ENCODE results near the gene LCK. TPM values are rescaled to one million over a fixed set of nuclear protein-coding genes. Genes with fewer than 3 reads are reported as not detected.

Gene LCK
- 1 to 10 TPM in 4 of 10 donors, under 1 TPM in 6; 0.25 to 7.1 (median 0.86) TPM for total RNA-seq
- polyA plus RNA-seq, result under 1 TPM; 0.29 to 0.39 TPM
- long read RNA-seq, donor 1, partial matches to known transcripts, result 1 of 5 reads
- long read RNA-seq, donor 1, other reads (novel, unspliced or antisense), result 1 of 5 reads
- long read RNA-seq, donor 2, partial matches to known transcripts, result 0 of 1 reads
- long read RNA-seq, donor 2, other reads (novel, unspliced or antisense), result 0 of 1 reads
- long read RNA-seq, donor 3, partial matches to known transcripts, result 1 of 2 reads
- long read RNA-seq, donor 3, other reads (novel, unspliced or antisense), result 0 of 2 reads

DNA sequence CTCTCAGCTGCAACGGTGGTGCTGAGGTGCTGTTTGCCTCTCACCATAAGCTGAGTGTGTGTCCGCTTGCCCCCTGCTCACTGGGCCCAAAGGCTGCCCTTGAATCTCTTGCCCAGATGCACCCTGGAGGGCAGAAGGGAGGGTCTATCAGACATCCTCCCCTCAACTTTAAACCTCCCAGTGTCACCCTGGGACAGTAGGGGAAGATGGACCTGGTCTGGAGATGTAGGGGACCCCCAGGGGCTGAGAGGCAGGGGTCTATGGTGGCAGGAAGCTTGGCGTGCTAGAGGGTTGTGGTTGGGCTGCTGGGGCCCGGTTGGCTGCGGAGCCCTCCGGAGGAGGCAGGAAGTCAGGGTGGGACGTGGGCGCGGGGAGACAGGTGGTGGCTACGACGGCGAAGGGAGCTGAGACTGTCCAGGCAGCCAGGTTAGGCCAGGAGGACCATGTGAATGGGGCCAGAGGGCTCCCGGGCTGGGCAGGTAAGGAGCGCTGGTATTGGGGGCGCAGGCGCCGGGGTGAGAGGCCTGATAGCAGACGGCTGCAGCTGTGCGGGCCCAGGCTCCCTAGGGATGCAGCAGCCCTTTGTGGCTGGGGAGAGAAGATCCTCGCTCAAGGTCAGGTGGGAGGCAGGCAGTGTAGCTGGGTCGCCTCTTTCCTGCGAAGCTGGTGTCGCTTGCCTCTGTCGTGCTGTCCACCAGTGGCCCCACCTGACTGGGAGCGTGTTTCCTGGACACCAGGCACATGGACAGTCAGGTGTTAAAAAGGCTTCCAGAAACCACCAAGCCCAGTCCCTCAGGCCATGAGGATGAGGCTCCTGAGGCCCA lies at the start of gene LCK:
TSS of gene LCK (plus strand) at position 373 of the 824 bp plus-strand sequence. CDS start 23,065 bp downstream, outside the sequence.
- intact Hi-C loops (cut with DNase I), result no loop called here
- no peak for ATAC-seq
- peak in 1 of 2 donors; percentile 20 for DNase-seq
- H3K27me3 ChIP-seq, result no peaks in the 10 kb centered on the region
- TF ChIP-seq, protein P1, sequence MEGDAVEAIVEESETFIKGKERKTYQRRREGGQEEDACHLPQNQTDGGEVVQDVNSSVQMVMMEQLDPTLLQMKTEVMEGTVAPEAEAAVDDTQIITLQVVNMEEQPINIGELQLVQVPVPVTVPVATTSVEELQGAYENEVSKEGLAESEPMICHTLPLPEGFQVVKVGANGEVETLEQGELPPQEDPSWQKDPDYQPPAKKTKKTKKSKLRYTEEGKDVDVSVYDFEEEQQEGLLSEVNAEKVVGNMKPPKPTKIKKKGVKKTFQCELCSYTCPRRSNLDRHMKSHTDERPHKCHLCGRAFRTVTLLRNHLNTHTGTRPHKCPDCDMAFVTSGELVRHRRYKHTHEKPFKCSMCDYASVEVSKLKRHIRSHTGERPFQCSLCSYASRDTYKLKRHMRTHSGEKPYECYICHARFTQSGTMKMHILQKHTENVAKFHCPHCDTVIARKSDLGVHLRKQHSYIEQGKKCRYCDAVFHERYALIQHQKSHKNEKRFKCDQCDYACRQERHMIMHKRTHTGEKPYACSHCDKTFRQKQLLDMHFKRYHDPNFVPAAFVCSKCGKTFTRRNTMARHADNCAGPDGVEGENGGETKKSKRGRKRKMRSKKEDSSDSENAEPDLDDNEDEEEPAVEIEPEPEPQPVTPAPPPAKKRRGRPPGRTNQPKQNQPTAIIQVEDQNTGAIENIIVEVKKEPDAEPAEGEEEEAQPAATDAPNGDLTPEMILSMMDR (IDR thresholded peaks at IDR 0.05), result no peak
- peak within 1 kb of the TSS; percentile 51 to 94 (median 89) for H3K27ac ChIP-seq
- no peaks in the 10 kb centered on the region for H3K9me3 ChIP-seq
- H3K4me1 ChIP-seq, result peaks cover 8 to 74% (median 66%) of the 10 kb centered on the region in 9 donors
- H3K36me3 ChIP-seq, result no peaks in the 10 kb centered on the region
- WGBS, 2 donors, result 70 to 72% methylated on average over 25 of the region's 25 CpGs
- peak within 1 kb of the TSS in 1 of 10 donors; percentile 54 for H3K4me3 ChIP-seq

DNA sequence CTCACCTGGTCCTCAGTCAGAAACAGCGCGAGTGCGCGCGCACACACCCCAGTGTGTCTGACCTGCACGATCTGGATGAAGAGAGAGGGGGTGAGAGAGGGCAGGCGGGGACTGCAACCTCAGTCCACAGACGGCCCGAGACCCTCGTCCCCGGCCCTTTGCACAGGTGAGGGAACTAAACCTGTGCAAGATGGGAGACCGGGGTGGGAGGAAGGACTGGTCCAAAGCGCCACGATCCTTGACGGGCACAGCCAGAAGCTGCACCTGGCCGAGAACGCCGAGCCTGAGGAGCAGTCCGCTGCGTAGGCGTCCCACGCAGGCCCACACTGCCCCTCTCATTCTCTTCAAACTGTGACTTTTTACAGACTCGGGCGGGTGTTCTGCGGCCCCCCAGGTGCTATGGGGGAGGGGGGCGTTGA lies 46.1 kb upstream of the LCK start:
- H3K4me3 ChIP-seq, result peak overlapping the region; percentile 53 to 76 (median 72)
- WGBS, 2 donors, result 33% methylated on average over 26 of the region's 26 CpGs
- H3K27ac ChIP-seq, result peak overlapping the region in 8 of 10 donors; percentile 2 to 81 (median 49)
- no peaks in the 10 kb centered on the region for H3K27me3 ChIP-seq
- no peaks in the 10 kb centered on the region for H3K9me3 ChIP-seq
- intact Hi-C loops (cut with DNase I), result no loop called here
- ATAC-seq (no peak), DNase-seq (no peak)
- H3K4me1 ChIP-seq, result peaks cover 9 to 44% (median 37%) of the 10 kb centered on the region in 9 donors
- H3K36me3 ChIP-seq, result peaks cover 0 to 6% (median 0%) of the 10 kb centered on the region in 9 donors
- TF ChIP-seq, protein P1 (IDR thresholded peaks at IDR 0.05), result no peak

DNA sequence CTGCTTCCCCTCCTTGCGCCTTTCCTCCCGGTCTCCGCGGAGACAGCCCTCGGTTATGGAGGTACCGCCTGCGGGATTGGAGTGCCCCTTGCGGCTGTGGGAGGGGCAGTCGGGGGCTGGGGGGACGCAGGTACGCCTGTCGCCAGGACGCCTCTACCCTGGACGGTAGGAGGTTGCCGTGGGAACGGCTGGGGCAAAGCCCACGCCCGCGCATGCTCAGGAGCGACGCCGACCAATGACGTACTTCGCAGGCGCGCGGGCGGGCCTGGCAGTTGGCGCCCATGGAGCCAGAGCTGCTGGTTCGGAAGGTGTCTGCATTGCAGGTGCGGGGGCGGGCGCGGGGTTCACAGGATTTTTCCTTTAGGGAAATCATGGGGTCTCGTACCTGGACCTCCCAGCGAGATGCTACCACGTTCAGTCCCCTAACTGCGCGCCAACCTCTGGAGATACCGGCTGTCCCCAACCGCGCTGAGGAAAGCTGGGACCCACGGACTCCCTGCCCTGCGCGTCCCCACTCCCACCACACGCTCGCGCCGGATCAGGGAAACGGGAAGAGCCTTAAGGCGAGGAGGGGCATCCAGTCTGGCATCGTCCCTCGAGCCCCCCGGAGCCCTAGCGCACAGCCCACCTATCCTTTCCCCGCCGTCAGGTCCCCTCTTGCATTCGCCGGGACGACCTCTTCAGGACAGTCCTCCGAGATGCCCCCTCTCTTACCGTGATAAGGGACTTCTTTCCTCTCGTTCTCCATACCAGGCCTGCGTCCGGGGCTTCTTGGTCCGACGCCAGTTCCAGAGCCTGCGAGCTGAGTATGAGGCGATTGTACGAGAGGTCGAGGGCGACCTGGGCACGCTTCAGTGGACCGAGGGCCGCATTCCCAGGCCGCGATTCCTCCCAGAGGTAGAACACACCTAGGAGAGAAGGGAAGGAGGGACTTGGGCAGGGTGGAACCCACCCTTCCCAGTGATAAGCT lies 45.4 kb upstream of the LCK start, which contains the start of gene IQCC:
TSS of gene IQCC (plus strand) at position 271 of the 970 bp plus-strand sequence. CDS start at position 282, 11 bp downstream.
- Histone ChIP-seq H3K36me3 (peaks cover 0 to 6% (median 0%) of the 10 kb centered on the region in 9 donors), H3K27ac (peak within 1 kb of the TSS in 8 of 10 donors; percentile 2 to 81 (median 49)), H3K9me3 (no peaks in the 10 kb centered on the region), H3K27me3 (no peaks in the 10 kb centered on the region), H3K4me1 (peaks cover 8 to 41% (median 32%) of the 10 kb centered on the region in 9 donors), H3K4me3 (peak within 1 kb of the TSS; percentile 53 to 76 (median 72))
- DNase-seq (peak; percentile 84 to 88), ATAC-seq (peak; percentile 71 to 84 (median 79))
- TF ChIP-seq, protein P1 (IDR thresholded peaks at IDR 0.05), result no peak
- intact Hi-C loops (cut with DNase I), result no loop called here
- WGBS, 2 donors, result 1 to 2% methylated on average over 77 of the region's 77 CpGs

All from heart right ventricle (tissue), 16 donors.